ENCODE measurements around the gene FAM133A. TPM values are rescaled to one million over a fixed set of nuclear protein-coding genes. Genes with fewer than 3 reads are reported as not detected.

Gene FAM133A
- total RNA-seq, 4 donors from 2014 or later, result not detected

- 88 to 95% methylated on average over 6 of the region's 6 CpGs for WGBS, 2 donors
- intact Hi-C loops (cut with DNase I), result no loop called here
Measured at GRCh38 chrX:93695981-93696380, 22.0 kb downstream of the FAM133A start.

GRCh38 chrX:93703701-93704100 lies 29.7 kb downstream of the FAM133A start:
- H3K36me3 ChIP-seq, result no peaks in the 10 kb centered on the region
- no peak overlapping the region for H3K4me3 ChIP-seq
- no peaks in the 10 kb centered on the region for H3K27me3 ChIP-seq
- intact Hi-C loops (cut with DNase I), result no loop called here
- TF ChIP-seq CTCF (IDR thresholded peaks at IDR 0.05), result no peak
- no peak for TF ChIP-seq POLR2A (IDR thresholded peaks at IDR 0.05)
- H3K4me1 ChIP-seq, result no peaks in the 10 kb centered on the region
- no peak for DNase-seq
- H3K27ac ChIP-seq, result no peak overlapping the region
- 71 to 77% methylated on average over 2 of the region's 2 CpGs for WGBS, 2 donors
- no peaks in the 10 kb centered on the region for H3K9me3 ChIP-seq

More at GRCh38 chrX:93695981-93696380, 22.0 kb downstream of the FAM133A start:
- DNase-seq, result no peak
- Histone ChIP-seq H3K27me3 (no peaks in the 10 kb centered on the region), H3K36me3 (no peaks in the 10 kb centered on the region), H3K27ac (no peak overlapping the region), H3K9me3 (no peaks in the 10 kb centered on the region), H3K4me1 (no peaks in the 10 kb centered on the region), H3K4me3 (no peak overlapping the region)
- TF ChIP-seq POLR2A (IDR thresholded peaks at IDR 0.05) (no peak), CTCF (IDR thresholded peaks at IDR 0.05) (no peak)

- TF ChIP-seq POLR2A (IDR thresholded peaks at IDR 0.05) (no peak), CTCF (IDR thresholded peaks at IDR 0.05) (no peak)
- Histone ChIP-seq H3K27ac (no peak overlapping the region), H3K4me1 (no peaks in the 10 kb centered on the region), H3K27me3 (no peaks in the 10 kb centered on the region), H3K9me3 (no peaks in the 10 kb centered on the region), H3K36me3 (no peaks in the 10 kb centered on the region), H3K4me3 (no peak overlapping the region)
- WGBS, 2 donors, result 81 to 83% methylated on average over 4 of the region's 4 CpGs
- intact Hi-C loops (cut with DNase I), result no loop called here
- DNase-seq, result no peak
Measured at GRCh38 chrX:93711076-93711475, 37.1 kb downstream of the FAM133A start.

- intact Hi-C loops (cut with DNase I), result no loop called here
- Histone ChIP-seq H3K4me1 (no peaks in the 10 kb centered on the region), H3K36me3 (no peaks in the 10 kb centered on the region), H3K9me3 (no peaks in the 10 kb centered on the region), H3K27ac (no peak overlapping the region), H3K4me3 (no peak overlapping the region), H3K27me3 (no peaks in the 10 kb centered on the region)
- TF ChIP-seq CTCF (IDR thresholded peaks at IDR 0.05), result no peak
- TF ChIP-seq POLR2A (IDR thresholded peaks at IDR 0.05), result no peak
- no peak for DNase-seq
Measured at GRCh38 chrX:93741811-93742210, 67.8 kb downstream of the FAM133A start.

GRCh38 chrX:93760163-93760562 lies 86.2 kb downstream of the FAM133A start:
- intact Hi-C loops (cut with DNase I), result no loop called here
- Histone ChIP-seq H3K4me1 (no peaks in the 10 kb centered on the region), H3K27me3 (no peaks in the 10 kb centered on the region), H3K4me3 (no peak overlapping the region), H3K9me3 (no peaks in the 10 kb centered on the region), H3K36me3 (no peaks in the 10 kb centered on the region), H3K27ac (no peak overlapping the region)
- no peak for DNase-seq
- WGBS, 2 donors, result 69 to 76% methylated on average over 5 of the region's 5 CpGs
- TF ChIP-seq CTCF (IDR thresholded peaks at IDR 0.05) (no peak), POLR2A (IDR thresholded peaks at IDR 0.05) (no peak)

Other genes with a start within 250 kb of the FAM133A start
- gene NAP1L3, start 628 bp upstream of the FAM133A start, total RNA-seq, result under 1 TPM in 3 of 4 donors, not detected in 1; 0.13 to 0.95 (median 0.53) TPM